Fibroblast of pulmonary artery (primary cell): Measurements from ENCODE around the gene MGMT.
A peak's percentile ranks its signal among the peaks of the same experiment; 100 is the strongest.

Experiments
- DNase-seq: peaks from one replicate; pipeline ENCODE4 v3.0.0-alpha.2; 2010; ENCODE audit warnings: low read depth
- H3K4me3 ChIP-seq: replicated peaks from 2 replicates; pipeline ENCODE4 v1.5.1; 2011; ENCODE audit warnings: low read depth, mild to moderate bottlenecking, control low read depth, low read length, moderate library complexity
- TF ChIP-seq, protein P1 (sequence below): IDR thresholded peaks from 2 replicates; pipeline ENCODE4 v1.5.1; 2011; ENCODE audit warnings: mild to moderate bottlenecking, control low read depth, low read length, inconsistent platforms; ENCODE audit errors: missing control alignments

MGMT gene

GRCh38 chr10:129626796-129627435 is 159.9 kb downstream of the MGMT start:
- TF ChIP-seq, protein P1, sequence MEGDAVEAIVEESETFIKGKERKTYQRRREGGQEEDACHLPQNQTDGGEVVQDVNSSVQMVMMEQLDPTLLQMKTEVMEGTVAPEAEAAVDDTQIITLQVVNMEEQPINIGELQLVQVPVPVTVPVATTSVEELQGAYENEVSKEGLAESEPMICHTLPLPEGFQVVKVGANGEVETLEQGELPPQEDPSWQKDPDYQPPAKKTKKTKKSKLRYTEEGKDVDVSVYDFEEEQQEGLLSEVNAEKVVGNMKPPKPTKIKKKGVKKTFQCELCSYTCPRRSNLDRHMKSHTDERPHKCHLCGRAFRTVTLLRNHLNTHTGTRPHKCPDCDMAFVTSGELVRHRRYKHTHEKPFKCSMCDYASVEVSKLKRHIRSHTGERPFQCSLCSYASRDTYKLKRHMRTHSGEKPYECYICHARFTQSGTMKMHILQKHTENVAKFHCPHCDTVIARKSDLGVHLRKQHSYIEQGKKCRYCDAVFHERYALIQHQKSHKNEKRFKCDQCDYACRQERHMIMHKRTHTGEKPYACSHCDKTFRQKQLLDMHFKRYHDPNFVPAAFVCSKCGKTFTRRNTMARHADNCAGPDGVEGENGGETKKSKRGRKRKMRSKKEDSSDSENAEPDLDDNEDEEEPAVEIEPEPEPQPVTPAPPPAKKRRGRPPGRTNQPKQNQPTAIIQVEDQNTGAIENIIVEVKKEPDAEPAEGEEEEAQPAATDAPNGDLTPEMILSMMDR = no peak
- H3K4me3 ChIP-seq = no peak overlapping the region
- peak; percentile 20 for DNase-seq

DNA sequence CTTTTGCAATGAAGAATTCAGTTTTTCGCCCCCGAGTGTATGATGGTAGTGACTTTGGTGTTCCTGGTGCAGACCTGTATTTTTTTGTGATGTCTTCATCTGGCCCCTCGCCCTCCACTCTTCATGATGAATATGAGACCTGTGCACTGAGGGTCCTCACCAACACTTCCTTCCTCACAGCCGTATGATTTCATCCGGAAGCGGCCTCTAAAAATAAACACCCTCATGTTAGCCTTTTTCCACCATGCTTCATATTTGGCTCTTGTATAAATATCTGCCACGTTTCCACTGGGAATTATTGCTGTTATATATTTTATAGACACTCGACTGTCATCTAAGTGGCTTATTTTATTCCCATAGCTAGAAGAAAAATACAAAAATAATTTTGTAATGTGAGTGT is 160.4 kb downstream of the MGMT start:
- DNase-seq = no peak
- no peak overlapping the region for H3K4me3 ChIP-seq
- TF ChIP-seq, protein P1 = no peak

GRCh38 chr10:129628823-129629222 is 161.8 kb downstream of the MGMT start:
- no peak for DNase-seq
- TF ChIP-seq, protein P1 = no peak
- no peak overlapping the region for H3K4me3 ChIP-seq

DNA sequence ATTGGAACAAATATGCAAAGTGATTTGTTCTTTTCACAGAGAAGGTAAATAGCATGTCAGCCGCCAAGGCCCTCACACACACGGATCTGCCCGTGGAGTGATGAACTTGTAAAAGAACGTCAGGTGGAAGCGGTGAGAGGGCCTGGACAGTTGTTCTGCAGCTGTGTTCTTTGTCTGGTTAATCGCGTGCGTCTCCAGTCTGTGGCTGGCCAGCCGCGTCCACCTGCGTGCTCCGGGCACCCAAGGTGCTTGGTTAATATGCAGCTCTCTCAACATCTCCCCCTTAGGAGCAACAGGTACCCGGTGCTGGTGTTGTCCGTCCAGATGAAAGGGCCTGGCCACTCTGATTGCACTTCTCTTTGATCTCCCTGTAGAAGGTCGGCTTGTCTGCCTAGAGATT is 162.9 kb downstream of the MGMT start:
- TF ChIP-seq, protein P1 = no peak
- H3K4me3 ChIP-seq = no peak overlapping the region
- no peak for DNase-seq

GRCh38 chr10:129631006-129631405 is 164.0 kb downstream of the MGMT start:
- H3K4me3 ChIP-seq = no peak overlapping the region
- peak; percentile 7 for DNase-seq
- TF ChIP-seq, protein P1 = no peak

GRCh38 chr10:129631870-129632623 is 165.0 kb downstream of the MGMT start:
- no peak for DNase-seq
- TF ChIP-seq, protein P1 = no peak
- H3K4me3 ChIP-seq = no peak overlapping the region

DNA sequence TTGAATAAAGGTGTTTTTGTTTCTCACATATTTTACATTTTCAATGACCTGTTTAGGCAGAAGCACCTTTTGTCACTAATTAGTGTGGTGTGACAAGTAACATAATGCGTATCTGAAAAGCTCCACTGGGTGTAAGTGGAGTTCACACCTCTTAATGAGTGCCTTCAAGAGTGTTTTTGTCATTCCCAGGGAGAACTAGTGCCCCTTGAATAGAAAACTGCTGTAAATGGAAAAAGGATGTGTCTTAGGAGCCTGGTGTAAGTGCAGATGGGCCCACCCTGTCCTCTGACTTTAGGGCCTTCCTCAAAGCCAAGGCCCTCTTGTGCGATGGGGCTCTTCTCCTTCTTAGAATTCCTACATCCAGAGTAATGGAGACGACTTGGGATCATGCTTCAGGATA is 170.0 kb downstream of the MGMT start:
- H3K4me3 ChIP-seq = no peak overlapping the region
- no peak for DNase-seq
- TF ChIP-seq, protein P1 = no peak
